Heart left ventricle (tissue), 16 donors: ENCODE measurements around the gene CRELD2. TPM values are rescaled to one million over a fixed set of nuclear protein-coding genes. Genes with fewer than 3 reads are reported as not detected.
A peak's percentile ranks its signal among the peaks of the same experiment; 100 is the strongest.

ENCODE experiments used
- ATAC-seq, 4 donors: fragments of 200-7000 bp; cut with Tn5 transposase; one replicate each; pipeline ENCODE4 v1.9.1; 2020 to 2022; ENCODE audit warnings: moderate library complexity in 4 of 4, mild to moderate bottlenecking in 3 of 4, moderate number of reproducible peaks in 1 of 4
- DNase-seq, 5 donors: peaks; one replicate each; pipeline ENCODE4 v3.0.0-alpha.2; 2020
- H3K27ac ChIP-seq, 12 donors: fragments of 200-600 bp; sonication (generic) in 4 of 12; one replicate each; pipeline versions ENCODE4 v1.5.0 to v1.8.0; 2016 to 2022; ENCODE audit warnings: mild to moderate bottlenecking in 2 of 12
- H3K27me3 ChIP-seq, 9 donors: fragments of 200-600 bp; sonication (generic) in 2 of 9; one replicate each; pipeline versions ENCODE4 v1.5.1 to v1.8.0; 2016 to 2022; ENCODE audit warnings: mild to moderate bottlenecking in 3 of 9
- H3K36me3 ChIP-seq, 9 donors: fragments of 200-600 bp; sonication (generic) in 2 of 9; one replicate each; pipeline versions ENCODE4 v1.5.0 to v1.8.0; 2018 to 2022; ENCODE audit warnings: mild to moderate bottlenecking in 2 of 9
- H3K4me1 ChIP-seq, 12 donors: fragments of 200-600 bp; sonication (generic) in 4 of 12; one replicate each; pipeline versions ENCODE4 v1.5.0 to v1.8.0; 2016 to 2022; ENCODE audit warnings: mild to moderate bottlenecking in 3 of 12
- H3K4me3 ChIP-seq, 12 donors: fragments of 200-600 bp; sonication (generic) in 4 of 12; one replicate each; pipeline versions ENCODE4 v1.5.0 to v1.8.0; 2017 to 2022; ENCODE audit warnings: mild to moderate bottlenecking in 9 of 12, moderate library complexity in 4 of 12
- H3K9me3 ChIP-seq, 12 donors: fragments of 200-600 bp; sonication (generic) in 4 of 12; one replicate each; pipeline versions ENCODE4 v1.5.0 to v1.8.0; 2016 to 2022; ENCODE audit warnings: mild to moderate bottlenecking in 1 of 12
- CTCF ChIP-seq, 12 donors: fragments of 200-600 bp; sonication (generic) in 4 of 12; IDR thresholded peaks; one replicate each; pipeline versions ENCODE4 v1.5.0 to v1.8.0; 2018 to 2022; ENCODE audit warnings: antibody characterized with exemption in 12 of 12, mild to moderate bottlenecking in 5 of 12
- POLR2A ChIP-seq, 2 donors: fragments of 450-650 bp; IDR thresholded peaks; one replicate each; pipeline ENCODE4 v1.6.1; 2017; ENCODE audit warnings: antibody characterized with exemption in 2 of 2, mild to moderate bottlenecking in 2 of 2, moderate library complexity in 2 of 2
- WGBS, 4 donors: extraction: QIAGEN DNeasy Blood & Tissue Kit in 2 of 4; methylation state at CpG; one replicate each; pipeline versions ENCODE4 v1.1.5 to v1.1.7; 2013 to 2018; 5-methylcytosine and 5-hydroxymethylcytosine counted together
- intact Hi-C, 10 donors: fragments of 100-400 bp; cut with DNase I; formaldehyde crosslinking; loops; one replicate each; pipeline versions ENCODE4 v1.11.1 to v1.14.2; 2022
- polyA plus RNA-seq, 2 donors: library from polyadenylated mRNA; stranded (reverse); fragments of 200-250 nt; gene quantifications; one replicate each; pipeline ENCODE4 v1.2.3, GENCODE V29; 2013
- total RNA-seq, 9 donors: library from RNA; depleted of rRNA in 2 of 9; stranded (reverse); fragments of >200 nt in 2 of 9; fragmentation: NEBNext Ultra II Directional in 3 of 9; extraction: Animal tissue kit (Norgen Biotek cat#: 25700) in 3 of 9; gene quantifications; one replicate each; pipeline versions ENCODE4 v1.1.0 to v1.2.4, GENCODE V29; 2016 to 2023
- donor health status: ischemic (EF 13 %, LVEDD 7.1; RV severe dilation, severe dysfunction).
- donor health status: healthy with polysubstance abuse.
- donor health status: DM: no; HTN: yes; CAD: no.
- donor health status: DM: no; HTN: no; CAD: no.
- donor health status: ischemic (EF 25% LVEDD 6.9; RV normal size, moderate dysfunction).
- donor health status: ischemic (EF 25% LVEDD 5.7; RV mildly dilated, moderate dysfunction).
- donor health status: healthy.
- donor health status: DM: yes; HTN: yes; CAD: no.
- donor health status: ischemic (EF 35%, LVEDD 5.7; RV mildly dilated, moderate dysfunction).
- donor health status: nonischemic (EF 11% LVEDD 7.7; RV severe dilation, severe dysfunction).
- donor health status: DM: yes; HTN: yes; CAD: no.
- donor health status: PGD.
- donor health status: ischemic (EF 29% LVEDD 5.4; RV normal size, mild dysfunction).
- donor health status: nonischemic (EF 23%, LVEDD 6.1; RV moderate dilation, normal function).

Gene CRELD2
- total and polyA plus RNA-seq, 11 donors: 15.0 to 70.3 (median 21.6) TPM

DNA sequence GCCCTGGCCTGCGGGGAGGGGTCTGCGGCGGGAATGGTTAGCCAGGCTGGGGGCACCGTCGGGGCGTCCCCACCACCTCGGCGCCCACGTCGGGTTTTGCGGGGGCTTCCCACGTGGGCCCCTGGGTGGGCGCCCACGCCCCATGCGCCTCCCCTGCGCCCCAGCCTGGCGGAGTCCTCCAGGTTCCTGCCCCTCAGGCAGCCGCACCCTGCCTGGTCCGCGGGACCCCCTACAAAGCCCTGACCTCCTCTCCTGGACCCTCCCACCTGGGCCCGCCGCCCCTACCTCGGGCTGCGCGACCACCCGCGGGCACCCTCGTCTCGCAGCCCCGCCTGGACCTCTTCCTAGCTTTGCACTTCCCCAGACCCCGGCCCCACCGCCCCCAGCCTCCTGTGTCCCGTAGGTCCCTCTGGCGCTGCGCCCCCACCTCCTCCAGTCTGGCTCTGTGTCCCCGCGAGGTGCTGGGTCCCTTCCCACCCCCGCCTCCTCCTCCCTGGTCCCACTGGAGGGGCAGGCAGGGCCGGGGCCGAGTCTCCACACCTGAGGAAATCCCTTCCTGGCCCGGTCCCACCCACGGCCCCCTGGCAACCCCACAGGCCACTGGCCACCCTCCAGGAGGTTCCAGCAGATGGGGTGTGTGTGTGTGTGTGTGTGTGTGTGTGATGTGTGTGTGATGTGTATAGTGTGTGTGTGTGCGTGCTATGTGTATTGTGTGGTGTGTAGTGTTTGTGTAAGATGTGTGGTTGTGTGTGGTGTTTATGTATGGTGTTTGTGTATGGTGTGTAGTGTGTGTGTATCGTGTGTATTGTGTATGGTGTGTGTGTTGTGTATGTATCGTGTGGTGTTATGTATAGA lies 54.0 kb downstream of the CRELD2 start:
- no peak for TF ChIP-seq POLR2A (IDR thresholded peaks at IDR 0.05)
- H3K4me1 ChIP-seq: peaks cover 0 to 57% (median 30%) of the 10 kb centered on the region in 12 donors
- intact Hi-C loops: loop anchor here in 3 of 10 donors (5.0 kb wide), 2 partner anchors 35 to 40 kb away; no protein-coding TSS in a partner anchor
- H3K27ac ChIP-seq: peak overlapping the region in 7 of 12 donors; percentile 81 to 99 (median 92)
- 51 to 57% (median 53%) methylated on average over 44 to 45 of the region's 45 CpGs for WGBS, 4 donors
- ATAC-seq: no peak
- no peaks in the 10 kb centered on the region for H3K27me3 ChIP-seq
- peak; percentile 19 to 65 (median 34) for DNase-seq
- no peaks in the 10 kb centered on the region for H3K9me3 ChIP-seq
- peak overlapping the region in 3 of 12 donors; percentile 54 to 65 (median 61) for H3K4me3 ChIP-seq
- H3K36me3 ChIP-seq: no peaks in the 10 kb centered on the region

GRCh38 chr22:49973018-49973961 lies 54.9 kb downstream of the CRELD2 start:
- WGBS, 4 donors: 87 to 93% (median 90%) methylated on average over 5 of the region's 5 CpGs

GRCh38 chr22:49975543-49976389 lies 57.3 kb downstream of the CRELD2 start:
- Histone ChIP-seq H3K4me1 (peaks cover 0 to 24% (median 12%) of the 10 kb centered on the region in 12 donors), H3K4me3 (no peak overlapping the region), H3K27ac (peak overlapping the region in 2 of 12 donors; percentile 23 to 52), H3K27me3 (no peaks in the 10 kb centered on the region), H3K36me3 (no peaks in the 10 kb centered on the region), H3K9me3 (peaks cover 0 to 14% (median 0%) of the 10 kb centered on the region in 12 donors)
- 31 to 54% (median 46%) methylated on average over 17 of the region's 17 CpGs for WGBS, 4 donors
- intact Hi-C loops: loop anchor here in 2 of 10 donors (5.0 kb wide), 2 partner anchors 43 to 57 kb away; no protein-coding TSS in a partner anchor
- ATAC-seq (no peak), DNase-seq (peak in 2 of 5 donors; percentile 21 to 23)
- TF ChIP-seq CTCF (IDR thresholded peaks at IDR 0.05) (no peak), POLR2A (IDR thresholded peaks at IDR 0.05) (no peak)

More at GRCh38 chr22:49973018-49973961, 54.9 kb downstream of the CRELD2 start:
- intact Hi-C loops: loop anchor here in 3 of 10 donors (5.0 kb wide), 2 partner anchors 36 to 41 kb away; no protein-coding TSS in a partner anchor
- no peak for ATAC-seq
- Histone ChIP-seq H3K9me3 (no peaks in the 10 kb centered on the region), H3K27ac (no peak overlapping the region), H3K4me3 (no peak overlapping the region), H3K36me3 (no peaks in the 10 kb centered on the region), H3K27me3 (no peaks in the 10 kb centered on the region), H3K4me1 (peaks cover 0 to 48% (median 23%) of the 10 kb centered on the region in 12 donors)
- no peak for DNase-seq
- no peak for TF ChIP-seq POLR2A (IDR thresholded peaks at IDR 0.05)

DNA sequence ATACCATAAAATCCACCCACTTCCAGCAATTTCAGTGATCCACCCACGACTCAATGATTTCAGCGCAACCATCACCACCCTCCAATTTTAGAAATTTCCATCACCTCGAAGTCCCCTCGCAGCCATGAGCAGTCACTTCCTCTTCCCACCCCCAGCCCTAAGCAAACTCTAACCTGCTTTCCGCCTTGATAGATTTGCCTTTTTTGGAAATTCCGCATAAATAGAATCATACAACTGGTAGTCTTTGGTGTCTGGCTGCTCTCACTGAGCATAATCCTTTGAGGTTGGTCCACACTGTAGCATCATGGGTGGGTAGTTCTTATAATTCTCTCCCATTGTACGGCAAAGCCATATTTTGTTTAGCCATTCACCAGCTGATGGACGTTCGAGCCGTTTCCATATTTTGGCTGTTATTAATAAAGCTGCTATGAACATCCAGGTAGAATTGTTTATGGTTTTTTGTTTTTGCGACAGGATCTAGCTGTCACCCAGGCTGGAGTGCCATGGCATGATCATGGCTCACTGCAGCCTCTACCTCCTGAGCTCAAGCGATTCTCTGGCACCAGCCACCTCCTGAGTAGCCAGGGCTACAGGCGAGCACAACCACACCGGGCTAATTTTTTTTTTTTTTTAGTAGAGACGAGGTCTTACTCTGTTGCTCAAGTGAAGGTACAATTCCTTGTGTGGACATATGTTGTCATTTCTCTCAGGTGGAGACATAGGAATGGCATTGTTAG lies 58.2 kb downstream of the CRELD2 start:
- Histone ChIP-seq H3K27ac (peak overlapping the region in 2 of 12 donors; percentile 23 to 52), H3K4me3 (no peak overlapping the region), H3K36me3 (no peaks in the 10 kb centered on the region), H3K4me1 (peaks cover 0 to 16% (median 5%) of the 10 kb centered on the region in 12 donors), H3K27me3 (peaks cover 0 to 3% (median 0%) of the 10 kb centered on the region in 9 donors), H3K9me3 (peaks cover 0 to 14% (median 0%) of the 10 kb centered on the region in 12 donors)
- ATAC-seq: no peak
- no peak for DNase-seq
- TF ChIP-seq POLR2A (IDR thresholded peaks at IDR 0.05): no peak
- TF ChIP-seq CTCF (IDR thresholded peaks at IDR 0.05): no peak
- intact Hi-C loops: loop anchor here in 2 of 10 donors (5.0 kb wide), 2 partner anchors 44 to 56 kb away; no protein-coding TSS in a partner anchor
- WGBS, 4 donors: 69 to 71% (median 69%) methylated on average over 15 of the region's 15 CpGs
